Liver (tissue), 3 donors: ENCODE data around the gene MYH14.

Source experiments
- ATF3 ChIP-seq: IDR thresholded peaks from 2 replicates; pipeline ENCODE4 v1.6.1; 2016; ENCODE audit warnings: antibody characterized with exemption
- CTCF ChIP-seq: fragments of 150-350 bp; IDR thresholded peaks from 2 replicates; pipeline ENCODE4 v1.5.1; 2017; ENCODE audit warnings: improper control_type of control experiment, low read depth, low read length; ENCODE audit not compliant: missing input control
- EGR1 ChIP-seq, 2 donors: IDR thresholded peaks; 2 replicates each; pipeline ENCODE4 v1.6.1; 2016 to 2018; ENCODE audit warnings: antibody characterized with exemption in 2 of 2, low read depth in 2 of 2
- FOXA2 ChIP-seq: IDR thresholded peaks from 2 replicates; pipeline ENCODE4 v1.6.1; 2016; ENCODE audit warnings: antibody characterized with exemption
- GABPA ChIP-seq, 2 donors: IDR thresholded peaks in 1 of 2; conservative IDR thresholded peaks in 1 of 2; 2 replicates each; pipeline ENCODE4 v1.6.1; 2016; ENCODE audit warnings: antibody characterized with exemption in 2 of 2, mild to moderate bottlenecking in 1 of 2, moderate library complexity in 1 of 2
- JUND ChIP-seq, 2 donors: IDR thresholded peaks; 2 replicates each; pipeline ENCODE4 v1.6.1; 2016; ENCODE audit warnings: antibody characterized with exemption in 2 of 2
- RAD21 ChIP-seq, 2 donors: IDR thresholded peaks; 2 replicates each; pipeline ENCODE4 v1.6.1; 2016; ENCODE audit warnings: antibody characterized with exemption in 2 of 2, mild to moderate bottlenecking in 2 of 2
- REST ChIP-seq: IDR thresholded peaks from 2 replicates; pipeline ENCODE4 v1.6.1; 2016; ENCODE audit warnings: antibody characterized with exemption, mild to moderate bottlenecking
- RXRA ChIP-seq, 2 donors: IDR thresholded peaks; 2 replicates each; pipeline ENCODE4 v1.6.1; 2017 to 2018; ENCODE audit warnings: antibody characterized with exemption in 2 of 2, mild to moderate bottlenecking in 1 of 2
- TAF1 ChIP-seq: conservative IDR thresholded peaks from 2 replicates; pipeline ENCODE4 v1.6.1; 2016; ENCODE audit warnings: antibody characterized with exemption, mild to moderate bottlenecking
- YY1 ChIP-seq: IDR thresholded peaks from 2 replicates; pipeline ENCODE4 v1.6.1; 2016; ENCODE audit warnings: antibody characterized with exemption, mild to moderate bottlenecking
- ZBTB33 ChIP-seq: IDR thresholded peaks from 2 replicates; pipeline ENCODE4 v1.6.1; 2016; ENCODE audit warnings: antibody characterized with exemption
- donor health status: healthy.
- donor health status: healthy.

GRCh38 chr19:50273821-50274220, 70.4 kb downstream of the MYH14 start:
- TF ChIP-seq RAD21 (IDR thresholded peaks at IDR 0.05) (no peak), CTCF (no peak), ATF3 (no peak), GABPA (IDR thresholded peaks at IDR 0.05 in 1 of 2, conservative IDR thresholded peaks at IDR 0.05 in 1 of 2) (no peak), YY1 (no peak), RXRA (IDR thresholded peaks at IDR 0.05) (no peak), ZBTB33 (no peak), REST (no peak), EGR1 (IDR thresholded peaks at IDR 0.05; ENCODE audit: low read depth in 2 of 2) (no peak), TAF1 (no peak), JUND (IDR thresholded peaks at IDR 0.05) (no peak), FOXA2 (no peak)
